ENCODE measurements around the gene PKNOX2.

- TF ChIP-seq CTCF (IDR thresholded peaks at IDR 0.05 in 2 of 3, conservative IDR thresholded peaks at IDR 0.05 in 1 of 3; ENCODE audit: insufficient read depth in 2 of 3, low read depth in 1 of 3, low read length in 3 of 3) (no peak), POLR2AphosphoS5 (IDR thresholded peaks at IDR 0.05; ENCODE audit: control insufficient read depth, insufficient read depth, low read depth, low read length) (no peak), ZNF655 (CRISPR knock-in tag; IDR thresholded peaks at IDR 0.05) (no peak), CREB1 (IDR thresholded peaks at IDR 0.05) (no peak), CREB1 (CRISPR knock-in tag; IDR thresholded peaks at IDR 0.05) (no peak), POLR2AphosphoS2 (IDR thresholded peaks at IDR 0.05; ENCODE audit: low read length) (no peak), FOXM1 (IDR thresholded peaks at IDR 0.05; ENCODE audit: low read depth) (no peak), FOXM1 (CRISPR knock-in tag; IDR thresholded peaks at IDR 0.05; ENCODE audit: low read depth) (no peak), FOXA1 (IDR thresholded peaks at IDR 0.05; ENCODE audit: borderline replicate concordance) (no peak), MXI1 (IDR thresholded peaks at IDR 0.05; ENCODE audit: low read depth, low read length) (no peak), MAZ (CRISPR knock-in tag; conservative IDR thresholded peaks at IDR 0.05 in 1 of 2, IDR thresholded peaks at IDR 0.05 in 1 of 2) (no peak), ZZZ3 (IDR thresholded peaks at IDR 0.05) (no peak), TFAM (CRISPR knock-in tag; conservative IDR thresholded peaks at IDR 0.05) (no peak), STAT6 (CRISPR knock-in tag; IDR thresholded peaks at IDR 0.05) (no peak), ZNF584 (CRISPR knock-in tag; IDR thresholded peaks at IDR 0.05; ENCODE audit: low read depth) (no peak), TAF1 (IDR thresholded peaks at IDR 0.05; ENCODE audit: control insufficient read depth, extremely low read depth, insufficient read depth, low read length, severe bottlenecking) (no peak)
Measured at GRCh38 chr11:125257751-125258150, 93.2 kb downstream of the PKNOX2 start.
